Uterus (tissue), 2 donors: ENCODE results near the gene C3orf62.

Experiments used
- POLR2A ChIP-seq, 2 donors: fragments of 450-650 bp; IDR thresholded peaks; one replicate each; pipeline ENCODE4 v1.6.1; 2016; ENCODE audit warnings: antibody characterized with exemption in 2 of 2, mild to moderate bottlenecking in 1 of 2, moderate library complexity in 1 of 2
- TF ChIP-seq, protein P1 (sequence below), 4 experiments: fragments of 200-600 bp in 2 of 4; fragments of 450-650 bp in 2 of 4; sonication (generic) in 2 of 4; IDR thresholded peaks; one replicate each; pipeline ENCODE4 v1.5.1; 2016 to 2019; ENCODE audit warnings: antibody characterized with exemption in 4 of 4, mild to moderate bottlenecking in 2 of 4, moderate library complexity in 1 of 4

DNA sequence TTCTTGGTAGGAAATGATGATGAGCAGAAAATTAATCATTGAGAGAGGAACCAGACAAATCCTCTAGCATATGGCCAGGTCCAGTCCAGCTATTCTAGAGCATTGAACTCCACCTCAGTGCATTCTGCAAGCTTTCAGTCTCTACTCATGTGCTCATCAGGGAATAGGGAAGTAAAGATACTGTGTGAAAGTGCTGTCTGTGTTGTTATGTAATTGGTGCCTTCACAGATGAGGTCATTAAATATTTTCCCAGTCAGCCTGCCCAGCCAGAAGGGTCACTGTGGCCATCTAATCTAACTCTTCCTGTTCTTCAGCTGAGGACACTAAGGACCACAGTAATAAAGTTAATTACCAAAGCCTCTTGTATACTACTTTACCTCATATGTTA lies 28.2 kb downstream of the C3orf62 start:
- TF ChIP-seq, protein P1, sequence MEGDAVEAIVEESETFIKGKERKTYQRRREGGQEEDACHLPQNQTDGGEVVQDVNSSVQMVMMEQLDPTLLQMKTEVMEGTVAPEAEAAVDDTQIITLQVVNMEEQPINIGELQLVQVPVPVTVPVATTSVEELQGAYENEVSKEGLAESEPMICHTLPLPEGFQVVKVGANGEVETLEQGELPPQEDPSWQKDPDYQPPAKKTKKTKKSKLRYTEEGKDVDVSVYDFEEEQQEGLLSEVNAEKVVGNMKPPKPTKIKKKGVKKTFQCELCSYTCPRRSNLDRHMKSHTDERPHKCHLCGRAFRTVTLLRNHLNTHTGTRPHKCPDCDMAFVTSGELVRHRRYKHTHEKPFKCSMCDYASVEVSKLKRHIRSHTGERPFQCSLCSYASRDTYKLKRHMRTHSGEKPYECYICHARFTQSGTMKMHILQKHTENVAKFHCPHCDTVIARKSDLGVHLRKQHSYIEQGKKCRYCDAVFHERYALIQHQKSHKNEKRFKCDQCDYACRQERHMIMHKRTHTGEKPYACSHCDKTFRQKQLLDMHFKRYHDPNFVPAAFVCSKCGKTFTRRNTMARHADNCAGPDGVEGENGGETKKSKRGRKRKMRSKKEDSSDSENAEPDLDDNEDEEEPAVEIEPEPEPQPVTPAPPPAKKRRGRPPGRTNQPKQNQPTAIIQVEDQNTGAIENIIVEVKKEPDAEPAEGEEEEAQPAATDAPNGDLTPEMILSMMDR (IDR thresholded peaks at IDR 0.05): no peak
- no peak for TF ChIP-seq POLR2A (IDR thresholded peaks at IDR 0.05)
